Measurements from ENCODE around the gene PKHD1.
"Not testable (repeated sequence)": the region's sequence is repeated elsewhere in the genome, so short reads cannot be mapped to it uniquely, and the experiment has no call there.

The PKHD1 gene

DNA sequence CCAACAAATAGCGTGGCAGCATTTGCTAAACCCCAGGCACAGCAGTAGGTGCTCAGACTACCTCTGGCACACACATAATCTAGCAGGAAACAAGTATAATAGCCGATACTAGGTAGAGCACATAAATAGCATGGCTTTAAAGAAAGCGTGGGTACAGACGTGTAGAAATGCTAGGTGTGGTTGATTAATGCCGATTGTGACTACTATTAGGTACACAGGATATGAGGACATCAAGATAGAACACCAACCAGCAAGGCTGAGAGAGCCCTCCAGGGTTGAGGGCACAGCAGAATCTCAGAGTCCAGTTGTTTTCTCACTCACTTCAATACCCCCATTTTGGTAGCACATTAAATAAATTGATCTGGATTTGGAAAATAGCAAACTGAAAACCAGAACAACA, 100.5 kb downstream of the PKHD1 start:
- no peak for DNase-seq

DNA sequence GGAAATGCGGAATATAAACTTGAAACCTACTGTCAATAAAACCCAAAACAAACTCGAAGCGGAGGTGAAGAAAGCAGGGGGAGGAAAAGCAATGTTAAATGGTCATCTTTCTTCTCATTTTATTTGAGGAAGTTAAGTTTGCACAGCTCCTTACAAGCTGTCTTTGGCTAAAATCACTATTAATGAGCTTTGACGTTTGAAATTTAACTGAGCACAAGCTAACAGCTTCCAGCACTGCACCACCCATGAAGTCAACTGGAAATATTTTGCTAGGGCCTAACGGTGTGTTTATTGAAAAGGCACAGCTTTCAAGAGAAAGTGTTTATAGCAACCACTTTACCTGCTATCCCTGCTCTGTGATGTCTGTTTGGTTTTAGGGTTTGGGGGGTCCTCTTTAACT, 103.8 kb downstream of the PKHD1 start:
- no peak for DNase-seq

DNA sequence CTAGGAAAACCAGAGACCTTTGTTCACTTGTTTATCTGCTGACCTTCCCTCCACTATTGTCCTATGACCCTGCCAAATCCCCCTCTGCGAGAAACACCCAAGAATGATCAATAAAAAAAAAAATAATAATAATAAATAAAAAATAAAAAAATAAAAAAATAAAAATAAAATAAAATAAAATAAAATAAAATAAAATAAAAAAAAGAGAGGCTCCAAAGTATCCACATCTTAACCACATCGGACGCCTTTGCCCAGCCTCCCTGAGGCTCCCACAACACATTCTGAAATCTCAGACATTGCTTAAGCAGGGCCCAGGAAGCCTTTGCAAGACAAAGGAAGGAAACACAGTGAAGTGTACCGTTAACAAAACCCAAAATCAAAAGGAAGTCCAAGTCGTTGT, 104.7 kb downstream of the PKHD1 start:
- not testable (repeated sequence) for DNase-seq

DNA sequence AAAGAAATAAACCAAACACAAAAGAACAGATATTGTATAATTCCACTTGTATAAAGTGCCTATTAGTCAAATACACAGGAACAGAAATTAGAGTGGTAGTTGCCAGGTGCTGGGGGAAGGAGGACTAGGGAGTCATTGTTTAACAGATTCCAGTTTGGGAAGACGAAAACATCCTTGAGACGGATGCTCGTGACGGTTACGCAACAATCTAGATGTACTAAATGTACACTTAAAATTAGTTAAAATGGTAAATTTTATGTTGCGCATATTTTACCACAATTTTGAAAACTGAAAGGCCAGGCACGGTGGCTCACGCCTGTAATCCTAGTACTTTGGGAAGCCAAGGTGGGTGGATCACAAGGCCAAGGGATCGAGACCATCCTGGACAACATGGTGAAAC, 111.0 kb downstream of the PKHD1 start:
- DNase-seq: no peak

DNA sequence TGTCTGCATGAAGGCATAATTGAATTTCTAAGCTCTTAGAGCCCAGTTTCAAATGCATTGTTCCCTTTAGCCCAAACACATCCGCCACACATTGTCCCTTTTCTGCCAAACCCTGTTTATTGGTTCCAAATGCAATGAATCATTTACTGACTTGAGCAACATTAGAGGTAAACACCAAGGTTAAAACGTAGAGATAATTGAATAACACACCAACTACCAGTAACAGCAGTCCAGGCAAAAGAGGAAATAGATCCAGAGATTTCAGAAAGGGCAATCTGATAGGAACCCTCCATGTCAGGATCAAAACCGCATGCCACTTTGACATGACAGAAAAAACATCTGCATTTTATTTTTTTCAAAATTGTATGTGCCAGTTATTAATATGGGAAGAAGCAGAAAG, 114.8 kb downstream of the PKHD1 start:
- no peak for DNase-seq

DNA sequence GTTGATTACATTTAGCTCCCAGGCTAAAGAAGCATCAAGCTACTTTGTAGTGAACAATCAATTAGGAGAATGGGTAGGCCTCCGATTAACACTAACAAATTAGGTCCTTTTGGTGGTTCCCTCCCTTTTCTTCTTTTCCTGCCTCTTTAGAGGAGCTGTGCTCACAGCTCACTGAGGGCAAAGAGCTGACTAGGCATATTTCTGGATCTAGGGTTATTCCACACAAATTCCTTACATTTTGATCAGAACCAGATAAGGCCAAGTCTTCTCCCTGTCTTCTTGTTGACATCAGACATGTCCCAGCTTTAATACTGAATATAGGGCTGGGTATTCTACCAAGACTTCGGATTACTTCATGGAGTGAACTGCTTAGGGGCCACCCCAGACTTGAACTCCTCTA, 119.1 kb downstream of the PKHD1 start:
- no peak for DNase-seq

DNA sequence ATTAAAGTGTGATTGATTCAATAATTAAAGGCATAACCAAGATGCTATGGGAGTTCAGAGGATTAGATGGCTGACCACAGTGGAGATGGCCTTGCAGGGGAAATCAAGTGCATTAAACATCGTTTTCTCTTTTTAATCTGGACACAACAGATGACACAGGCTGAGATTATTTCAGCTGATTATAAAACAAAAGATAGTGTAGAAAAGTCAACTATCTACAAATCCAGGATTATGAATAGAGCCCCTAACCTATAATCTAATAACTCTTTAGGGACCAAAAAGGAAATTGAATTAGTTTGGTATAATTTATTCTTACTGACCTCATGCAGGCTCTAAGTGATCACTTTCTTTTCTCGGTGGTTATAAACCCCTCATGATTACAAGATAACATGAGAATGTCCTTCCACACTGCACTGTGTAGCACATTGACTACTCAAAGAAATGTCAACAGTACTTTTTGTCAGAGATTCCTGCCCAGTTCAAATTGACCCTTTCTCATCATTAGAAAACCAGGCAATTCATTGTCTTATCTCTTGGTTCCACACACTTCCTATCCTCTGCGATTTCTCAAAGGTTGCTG, 122.1 kb downstream of the PKHD1 start:
- no peak for DNase-seq

DNA sequence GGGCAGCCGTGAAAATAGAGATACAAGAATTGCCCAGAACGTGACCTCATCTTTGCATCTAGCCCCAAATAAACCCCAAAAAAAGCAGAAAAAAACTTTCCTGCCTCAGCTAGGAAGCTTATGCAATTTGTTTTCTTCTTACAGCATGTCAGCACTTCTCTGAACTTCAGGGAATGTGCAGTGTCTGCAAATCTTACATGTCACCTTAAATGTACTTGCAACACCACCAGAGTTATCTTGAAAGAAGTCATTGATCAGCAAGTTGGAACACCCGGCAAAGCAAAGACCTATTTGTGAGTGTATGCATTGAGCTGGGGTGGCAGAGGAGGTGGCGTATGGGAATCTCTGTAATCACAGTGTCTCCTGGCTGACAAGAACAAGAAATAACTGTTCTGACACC, 123.4 kb downstream of the PKHD1 start:
- DNase-seq: no peak

DNA sequence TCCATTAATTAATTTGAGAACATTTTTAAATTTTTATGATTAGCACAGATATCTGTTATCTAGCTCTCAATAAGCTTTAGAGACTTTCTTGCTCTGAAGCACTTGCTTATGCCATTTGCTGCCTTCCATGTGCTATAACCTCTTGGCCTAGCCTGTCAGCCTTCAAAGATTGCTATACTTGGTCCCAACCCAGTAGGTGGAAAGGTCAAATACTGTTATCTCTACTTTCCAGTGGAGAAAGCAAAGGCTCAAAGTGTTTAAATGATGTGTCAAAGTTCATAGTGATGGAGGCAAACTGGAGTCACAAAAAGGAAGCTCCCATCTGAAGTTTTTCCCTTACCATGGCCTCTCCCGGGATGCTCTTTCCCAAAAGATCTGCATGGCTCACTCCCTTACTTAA, 125.1 kb downstream of the PKHD1 start:
- DNase-seq: no peak

DNA sequence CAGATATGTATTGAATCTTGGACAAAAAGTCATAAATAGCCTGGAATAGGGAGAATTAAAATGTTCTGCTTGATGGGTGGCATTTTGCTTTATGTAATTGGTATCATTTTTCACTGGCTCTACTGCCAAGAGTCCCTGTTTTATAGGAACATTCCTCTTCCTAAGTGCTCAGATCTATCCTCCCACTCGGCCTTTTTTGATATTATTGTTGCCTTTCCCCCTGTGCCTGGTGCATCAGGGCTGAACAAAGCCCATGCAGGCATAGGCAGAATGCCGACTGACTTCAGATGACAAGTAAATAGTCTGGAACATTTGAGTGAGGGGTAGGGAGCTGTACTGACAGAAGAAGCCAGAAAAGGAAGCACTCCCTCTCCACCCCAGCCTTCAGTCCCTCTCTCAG, 127.0 kb downstream of the PKHD1 start:
- DNase-seq: no peak

DNA sequence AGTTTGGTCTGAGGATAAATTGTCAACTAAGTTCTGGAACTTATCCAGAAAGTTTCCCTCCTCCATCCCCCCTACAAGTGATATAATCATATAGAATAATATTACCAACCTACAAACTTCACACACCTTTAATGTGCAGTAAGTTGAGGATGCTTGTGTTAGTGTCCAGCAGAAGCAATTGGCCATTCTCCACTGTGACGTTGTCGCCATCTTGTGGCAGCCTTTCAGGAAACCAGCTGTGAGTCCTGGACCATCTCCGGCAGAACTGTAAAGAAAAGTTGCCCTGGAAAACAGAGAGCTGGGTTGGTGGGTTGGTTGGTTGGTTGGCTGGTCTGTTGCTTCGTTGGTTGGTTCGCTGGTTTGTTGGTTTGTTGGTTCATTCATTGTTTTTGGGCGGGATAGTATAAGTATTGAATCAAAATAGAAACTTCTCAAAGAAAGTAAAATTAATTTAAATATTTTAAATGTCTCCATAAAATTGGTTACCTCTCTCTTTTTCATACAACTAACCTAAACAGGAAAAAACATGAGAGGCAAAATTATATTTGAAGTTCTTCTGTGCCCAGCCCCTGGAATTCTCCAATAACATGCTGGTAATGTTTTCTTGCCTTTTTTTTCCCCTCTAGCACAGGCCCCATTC, 127.5 kb downstream of the PKHD1 start:
- DNase-seq: no peak

DNA sequence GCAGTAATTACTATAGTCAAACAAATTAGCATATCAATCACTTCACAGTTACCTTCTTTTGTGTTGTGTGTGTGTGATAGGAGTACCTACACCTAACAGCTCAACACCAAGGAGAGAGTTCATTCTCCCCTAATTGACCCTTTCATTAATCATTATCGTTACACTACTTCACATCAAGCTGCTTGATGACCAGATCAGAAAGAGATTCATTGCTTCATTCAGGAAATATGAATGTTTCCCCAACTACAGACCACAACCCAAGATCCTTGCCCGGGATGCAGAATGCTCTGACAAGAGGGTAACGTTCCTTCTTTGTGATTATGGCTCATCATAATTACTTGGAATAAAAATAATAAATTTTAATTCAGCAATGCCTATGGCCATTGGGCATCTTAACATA, 132.7 kb downstream of the PKHD1 start:
- no peak for DNase-seq

DNA sequence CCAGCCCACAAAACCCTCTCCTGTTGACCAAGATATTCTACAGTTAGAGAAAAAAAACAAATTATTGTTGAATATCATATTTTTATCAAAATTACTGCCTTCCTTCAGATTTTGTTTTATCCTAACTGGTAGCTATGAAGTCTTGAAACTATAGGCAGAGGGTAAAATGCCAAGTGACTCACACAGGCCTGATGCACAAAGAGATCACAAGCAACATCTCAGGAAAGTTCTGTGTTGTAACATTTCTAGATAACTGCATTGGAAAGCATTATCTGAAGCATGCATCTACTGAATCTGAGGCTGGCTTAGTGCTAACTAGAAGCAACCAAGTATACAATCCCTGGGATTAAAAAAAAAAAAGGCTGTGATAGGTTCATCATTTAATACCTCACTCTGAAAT, 134.2 kb downstream of the PKHD1 start:
- DNase-seq: no peak

DNA sequence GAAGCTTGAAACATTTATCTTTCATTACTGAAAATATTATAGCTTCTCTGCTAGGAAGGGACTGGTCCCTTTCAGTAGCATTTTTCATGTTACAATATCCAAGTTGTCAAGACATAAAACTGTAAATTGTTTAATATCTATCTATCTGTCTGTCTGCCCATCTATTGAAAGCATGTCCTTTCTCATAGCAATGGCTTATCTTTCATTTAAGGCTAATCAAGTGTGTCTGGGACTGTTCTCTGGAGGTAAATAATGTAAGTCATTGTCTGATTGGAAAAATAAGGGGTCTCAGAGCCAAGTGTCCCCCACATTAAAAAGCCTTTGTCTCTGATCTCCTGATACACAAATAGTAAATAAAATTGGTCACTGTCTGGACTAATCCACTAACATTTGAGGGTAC, 135.5 kb downstream of the PKHD1 start:
- DNase-seq: no peak

DNA sequence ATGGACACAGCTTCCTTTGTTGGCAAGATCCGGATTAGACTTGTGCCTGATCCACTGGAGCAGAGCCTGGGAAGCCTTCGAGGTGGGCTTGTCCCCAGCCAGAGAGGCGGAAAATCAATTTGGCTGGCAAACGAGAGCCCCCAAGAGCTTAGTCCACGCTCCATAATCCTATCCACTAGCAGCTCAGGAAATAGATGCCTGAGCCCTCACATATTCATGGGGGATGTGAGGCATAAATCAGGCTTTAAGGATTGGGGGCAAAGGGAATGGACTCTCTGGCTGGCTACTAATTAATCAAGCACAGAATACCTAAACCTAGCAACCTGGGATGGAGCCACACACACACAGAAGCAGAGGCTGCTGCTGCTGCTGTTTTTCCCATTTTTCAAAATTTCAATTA, 137.9 kb downstream of the PKHD1 start:
- DNase-seq: no peak

DNA sequence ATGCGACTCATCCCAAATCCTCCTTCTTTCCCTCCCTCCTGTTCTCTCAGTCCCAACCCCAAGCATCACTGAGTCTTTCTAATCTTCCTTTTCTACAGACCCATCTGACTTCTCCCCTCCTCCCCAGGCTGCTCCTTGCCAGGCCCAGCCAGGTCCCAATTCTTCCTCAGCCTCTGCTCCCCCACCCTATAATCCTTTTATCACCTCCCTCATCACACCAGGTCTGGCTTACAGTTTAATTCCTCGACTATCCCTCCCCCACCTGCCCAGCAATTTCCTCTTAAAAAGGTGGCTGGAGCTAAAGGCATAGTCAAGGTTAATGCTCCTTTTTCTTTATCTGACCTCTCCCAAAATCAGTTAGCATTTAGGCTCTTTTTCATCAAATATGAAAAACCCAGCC, 147.7 kb downstream of the PKHD1 start:
- not testable (repeated sequence) for DNase-seq

DNA sequence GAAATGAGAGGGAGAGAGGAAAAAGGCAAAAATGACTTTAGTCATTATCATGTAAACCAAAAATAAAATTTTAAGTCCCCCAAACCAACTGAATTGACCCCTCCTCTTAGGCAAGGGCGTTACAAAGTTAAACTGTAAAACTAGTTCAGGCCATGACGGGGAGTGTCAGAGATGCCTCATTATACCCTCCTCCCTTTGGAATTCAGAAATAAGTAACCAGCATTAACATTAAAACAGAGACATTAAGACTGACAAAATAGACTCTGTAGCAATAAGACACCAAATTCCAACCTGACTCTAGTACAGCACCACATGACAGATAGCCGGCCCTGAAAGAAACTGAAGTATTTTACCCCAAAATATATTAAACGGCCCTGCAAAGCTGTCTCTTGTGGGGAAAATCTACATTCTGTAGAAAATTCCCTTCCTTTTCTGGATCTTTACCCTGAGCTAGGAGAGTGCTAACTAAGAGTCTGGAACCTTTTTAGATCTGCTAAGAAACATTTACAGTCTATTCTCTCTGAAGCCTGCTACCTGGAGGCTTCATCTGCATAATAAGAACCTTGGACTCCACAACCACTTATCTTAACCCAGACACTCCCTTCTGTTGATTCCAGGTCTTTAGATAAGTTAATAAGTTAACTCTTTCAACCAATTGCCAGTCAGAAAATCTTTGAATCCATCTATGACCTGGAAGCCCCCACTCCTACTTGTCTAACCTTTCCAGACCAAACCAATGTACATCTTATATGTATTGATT, 150.7 kb downstream of the PKHD1 start:
- no peak for DNase-seq

DNA sequence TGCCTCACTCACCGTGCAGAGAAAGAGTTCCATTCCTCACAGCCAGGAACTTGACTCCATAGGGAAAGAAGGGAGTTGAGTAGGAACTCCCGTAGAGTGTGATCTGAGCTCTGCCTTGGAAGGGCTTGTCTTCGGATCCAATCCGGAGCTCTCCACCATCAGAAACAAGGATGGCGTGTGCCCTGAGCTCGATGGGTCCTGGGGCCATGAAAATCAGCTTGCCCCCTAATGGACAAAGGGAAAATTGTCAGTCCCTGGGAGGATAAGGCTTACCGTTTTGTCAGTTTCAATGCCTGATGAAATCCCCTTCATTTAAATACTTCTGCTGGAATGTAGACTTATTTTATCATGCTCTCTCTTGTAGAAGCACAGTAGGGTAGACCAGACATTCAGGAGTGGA, 153.3 kb downstream of the PKHD1 start:
- no peak for DNase-seq

DNA sequence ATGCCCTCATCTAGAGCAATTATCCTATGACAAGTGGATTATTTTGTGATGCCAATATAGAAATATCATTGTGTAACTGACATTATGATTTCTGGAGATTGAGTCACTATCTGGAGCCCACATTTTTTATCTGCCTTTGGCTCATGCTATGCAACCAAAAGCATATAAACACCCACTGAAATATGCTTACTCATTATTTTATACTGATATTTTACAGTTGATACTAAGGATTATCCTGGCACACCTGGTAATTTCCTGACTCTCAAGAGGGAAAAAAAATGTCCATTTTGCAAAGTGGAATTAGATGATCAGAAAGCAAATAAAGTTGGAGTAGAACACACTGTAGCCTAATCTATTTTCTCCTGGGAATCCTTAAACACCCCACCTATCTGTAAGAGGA, 154.5 kb downstream of the PKHD1 start:
- no peak for DNase-seq

DNA sequence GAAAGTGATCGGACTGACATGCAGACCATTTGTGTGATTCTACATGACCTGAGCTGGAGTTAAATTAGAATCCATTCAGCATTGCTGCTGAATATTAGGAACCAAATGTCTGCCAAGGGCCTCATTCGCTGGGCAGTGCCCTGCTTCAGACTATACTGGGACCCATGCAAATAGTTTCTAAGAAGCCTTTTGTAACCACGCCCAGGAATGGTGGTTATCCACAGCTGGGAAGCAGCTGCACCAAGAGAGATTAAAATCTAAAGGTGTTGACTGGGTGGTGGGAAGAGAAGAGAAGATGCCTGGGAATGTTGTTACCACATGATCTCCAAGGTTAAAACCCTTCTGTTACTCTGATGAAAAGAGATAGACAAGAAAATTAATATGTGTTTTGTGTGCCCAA, 156.8 kb downstream of the PKHD1 start:
- DNase-seq: no peak

DNA sequence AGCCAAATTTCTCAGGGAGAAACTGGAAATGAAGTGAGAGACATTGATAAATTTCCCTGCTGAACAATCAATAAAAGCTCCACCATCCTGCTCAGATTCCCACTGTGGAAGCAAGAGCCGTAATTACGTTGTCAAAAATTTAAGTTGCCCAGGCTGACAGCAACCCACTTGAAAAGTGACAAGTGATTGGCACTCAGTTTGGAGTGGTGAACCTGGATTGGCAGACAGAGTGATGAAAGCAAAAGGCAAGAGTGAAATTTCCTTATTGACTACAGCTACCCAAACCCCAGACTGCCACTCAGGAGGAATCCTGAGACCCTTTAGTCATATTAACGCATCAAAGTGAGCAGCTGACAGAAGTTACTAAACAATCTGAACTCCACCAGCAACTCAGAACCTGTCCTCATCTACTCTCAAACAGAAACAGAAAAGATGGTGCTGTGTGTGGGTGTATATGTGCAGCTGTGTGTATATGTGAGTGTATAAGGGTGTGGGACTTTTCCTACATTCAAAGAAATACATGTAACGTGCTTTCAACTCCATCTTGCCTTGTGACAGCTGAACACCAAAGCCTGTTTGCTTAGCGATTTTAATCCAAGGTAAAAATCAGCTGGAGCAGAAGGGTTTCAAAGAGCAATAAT, 157.4 kb downstream of the PKHD1 start:
- DNase-seq: no peak

DNA sequence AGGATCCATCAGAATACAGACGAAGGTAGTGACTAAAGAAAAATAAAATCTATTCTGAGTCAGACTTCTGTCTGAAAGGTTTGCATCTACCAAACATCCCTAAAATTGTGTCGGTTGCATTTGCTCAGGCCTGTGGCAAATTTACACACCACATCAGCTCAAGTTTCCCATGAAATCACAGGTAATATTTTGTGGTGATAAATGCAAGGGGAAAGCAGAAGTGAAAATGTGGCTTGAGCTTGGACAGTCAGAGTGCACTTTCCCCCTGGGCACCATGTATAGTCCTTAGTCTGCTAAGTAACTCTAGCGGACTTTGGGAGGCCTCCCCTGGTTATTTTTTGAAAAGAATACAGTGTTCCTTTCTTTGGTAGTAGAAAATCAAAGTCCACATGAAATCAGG, 159.1 kb downstream of the PKHD1 start:
- no peak for DNase-seq

DNA sequence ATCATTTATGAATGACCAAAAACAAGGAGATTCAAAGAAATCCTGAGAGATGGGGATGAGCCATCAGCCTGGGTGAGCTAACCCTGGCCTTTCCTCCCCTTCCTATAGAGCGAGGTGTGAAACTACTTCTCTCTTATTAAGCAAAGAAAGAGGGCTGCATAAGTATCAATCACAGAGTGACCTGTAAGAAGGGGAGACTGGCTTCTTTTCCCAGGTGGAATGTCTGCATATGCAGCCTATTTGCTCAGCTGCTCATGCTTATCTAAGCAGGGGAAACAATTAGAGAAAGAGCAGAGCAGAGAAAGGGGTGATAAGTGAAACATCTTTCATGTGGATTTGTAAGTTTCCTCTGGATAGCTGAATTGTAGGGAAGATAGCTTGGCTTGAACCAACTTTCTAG, 160.0 kb downstream of the PKHD1 start:
- no peak for DNase-seq

DNA sequence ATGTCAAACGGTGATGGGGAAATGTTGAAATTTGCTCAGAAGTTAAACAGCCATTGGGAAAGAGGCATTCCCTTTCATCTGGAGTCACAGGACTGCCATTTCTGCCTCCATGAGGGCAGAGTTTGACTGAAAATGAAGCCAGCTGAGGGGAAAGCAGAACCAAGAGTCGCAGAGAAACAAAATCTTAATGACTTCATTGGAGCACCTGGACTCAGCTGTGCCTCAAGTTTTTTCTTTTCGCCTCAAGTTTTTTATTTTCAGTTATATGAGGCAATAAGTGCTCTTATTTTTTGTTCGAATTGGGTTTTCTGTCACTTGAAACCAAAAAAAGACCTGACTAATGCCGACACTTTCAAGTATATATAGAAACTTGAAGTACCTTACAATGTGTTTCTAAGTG, 161.3 kb downstream of the PKHD1 start:
- DNase-seq: no peak

Measured in activated gamma-delta T cell treated with Interleukin-2 at 50 U/mL for 16 hours (primary cell).